K562 (cell line): Measurements from ENCODE around the gene MCU. TPM values are rescaled to one million over a fixed set of nuclear protein-coding genes. Genes with fewer than 3 reads are reported as not detected.

ENCODE experiments used
- ATAC-seq: fragments of 200-7000 bp; cut with Tn5 transposase; 3 replicates; pipeline ENCODE4 v1.9.1; 2020; ENCODE audit warnings: moderate library complexity
- BruUV-seq: library from RNA; stranded (reverse); fragments of 400-500 nt; replicated peaks from 2 replicates; lab custom pipeline; 2021; lab: Mats Ljungman, UMichigan
- CTCF ChIA-PET: fragments of 300-600 bp; formaldehyde crosslinking; extraction: SDS; loops from one replicate; lab custom pipeline; 2021; ENCODE audit warnings: low intra/inter-chr PET ratio; lab: Yijun Ruan, JAX
- POLR2A ChIA-PET: fragments of 300-600, 350-650 bp; sonication (Branson Sonifier 250); formaldehyde crosslinking; extraction: SDS; loops from one replicate; lab custom pipeline; 2021; ENCODE audit warnings: antibody characterized with exemption, inconsistent platforms; lab: Yijun Ruan, JAX
- DNase-seq, 4 experiments: peaks; one replicate each; pipeline versions ENCODE4 v3.0.0 to v3.0.0-alpha.2; 2011 to 2018; ENCODE audit warnings: low spot score in 3 of 4, mixed read lengths in 3 of 4; ENCODE audit errors: extremely low read depth in 1 of 4
- FAIRE-seq: peaks from 2 replicates; lab custom pipeline; 2011; peaks lifted over from hg19 to GRCh38; lab: Jason Lieb, UNC
- H2AFZ ChIP-seq: 2 replicates; pipeline ENCODE4 v1.6.0; 2011; ENCODE audit warnings: low read depth, low read length, control low read depth, inconsistent platforms
- H3K27ac ChIP-seq: fragments of 200-600 bp; 3 replicates; pipeline ENCODE4 v1.8.0; 2011; ENCODE audit warnings: low read depth, mild to moderate bottlenecking, control low read depth, inconsistent platforms, low read length, moderate library complexity, mixed read lengths; ENCODE audit errors: extremely low read depth
- H3K27me3 ChIP-seq, 2 experiments: fragments of 300-600 bp in 1 of 2; 2 replicates in 1 of 2; 3 replicates in 1 of 2; pipeline versions ENCODE4 v1.6.0 to v1.8.0; 2011; ENCODE audit warnings: inconsistent platforms in 2 of 2, low read length in 2 of 2, mild to moderate bottlenecking in 1 of 2, mixed read lengths in 1 of 2, moderate library complexity in 1 of 2; ENCODE audit not compliant: control insufficient read depth in 2 of 2, insufficient read depth in 2 of 2
- H3K36me3 ChIP-seq: fragments of 300-600 bp; 3 replicates; pipeline ENCODE4 v1.8.0; 2011; ENCODE audit warnings: mild to moderate bottlenecking, low read length, inconsistent platforms; ENCODE audit not compliant: control insufficient read depth, insufficient read depth
- H3K4me1 ChIP-seq, 2 experiments: fragments of 200-600 bp in 1 of 2; replicated peaks in 1 of 2; 2 replicates in 1 of 2; 3 replicates in 1 of 2; pipeline versions ENCODE4 v1.5.1 to v1.8.0; 2011; ENCODE audit warnings: inconsistent platforms in 2 of 2, low read length in 2 of 2, mild to moderate bottlenecking in 1 of 2, mixed read lengths in 1 of 2, moderate library complexity in 1 of 2; ENCODE audit not compliant: control insufficient read depth in 2 of 2, insufficient read depth in 2 of 2
- H3K4me2 ChIP-seq: 2 replicates; pipeline ENCODE4 v1.6.1; 2011; ENCODE audit warnings: low read length, control low read depth, inconsistent platforms, mixed read lengths; ENCODE audit not compliant: insufficient read depth
- H3K4me3 ChIP-seq: fragments of 200-600 bp; sonication (generic), shearing (Covaris generic); 2 replicates; pipeline ENCODE4 v1.5.1; 2016; ENCODE audit warnings: control low read depth, inconsistent platforms
- H3K79me2 ChIP-seq: fragments of 200-600 bp; 3 replicates; pipeline ENCODE4 v1.8.0; 2011; ENCODE audit warnings: low read length, inconsistent platforms; ENCODE audit not compliant: control insufficient read depth, insufficient read depth
- H3K9ac ChIP-seq, 2 experiments: 2 replicates each; pipeline versions ENCODE4 v1.6.0 to v1.6.1; 2011; ENCODE audit warnings: low read depth in 2 of 2, low read length in 2 of 2, control low read depth in 1 of 2, inconsistent platforms in 1 of 2, mild to moderate bottlenecking in 1 of 2, mixed read lengths in 1 of 2; ENCODE audit not compliant: insufficient read depth in 1 of 2
- H3K9me1 ChIP-seq: one replicate; pipeline ENCODE4 v1.6.0; 2011; ENCODE audit warnings: inconsistent platforms, mild to moderate bottlenecking, low read length, moderate library complexity; ENCODE audit not compliant: control insufficient read depth, insufficient read depth
- H3K9me3 ChIP-seq: replicated peaks from 2 replicates; pipeline ENCODE4 v1.5.1; 2011; ENCODE audit warnings: low read depth, low read length, inconsistent platforms; ENCODE audit not compliant: control insufficient read depth, insufficient read depth
- H4K20me1 ChIP-seq: replicated peaks from 2 replicates; pipeline ENCODE4 v1.6.1; 2011; ENCODE audit warnings: low read length, inconsistent platforms, mixed read lengths; ENCODE audit not compliant: control insufficient read depth, insufficient read depth
- CHD4 ChIP-seq: fragments of 200-600 bp; sonication (generic); IDR thresholded peaks from 3 replicates; pipeline ENCODE4 v1.6.1; 2012; ENCODE audit warnings: low read depth, mild to moderate bottlenecking, mixed read lengths, low read length, inconsistent platforms; ENCODE audit not compliant: insufficient read depth, insufficient replicate concordance, poor library complexity, severe bottlenecking
- EP400 ChIP-seq: fragments of 450-650 bp; IDR thresholded peaks from 2 replicates; pipeline ENCODE4 v1.6.1; 2017; ENCODE audit warnings: antibody characterized with exemption, mild to moderate bottlenecking, moderate library complexity
- ETS2 ChIP-seq: IDR thresholded peaks from 2 replicates; pipeline ENCODE4 v1.6.1; 2016; ENCODE audit warnings: borderline replicate concordance, missing genetic modification characterization, mild to moderate bottlenecking, moderate library complexity, missing compliant biosample characterization; ENCODE audit not compliant: poor library complexity, severe bottlenecking
- HDAC3 ChIP-seq: fragments of 450-650 bp; IDR thresholded peaks from 2 replicates; pipeline ENCODE4 v1.6.1; 2018; ENCODE audit warnings: borderline replicate concordance, mild to moderate bottlenecking, moderate library complexity; ENCODE audit not compliant: partially characterized antibody
- IRF9 ChIP-seq: fragments of 450-650 bp; IDR thresholded peaks from 2 replicates; pipeline ENCODE4 v1.6.1; 2016; ENCODE audit warnings: missing biosample characterization, missing genetic modification characterization
- L3MBTL2 ChIP-seq: fragments of 450-650 bp; IDR thresholded peaks from 2 replicates; pipeline ENCODE4 v1.6.1; 2016; ENCODE audit warnings: mild to moderate bottlenecking, moderate library complexity
- MYNN ChIP-seq, 2 experiments: sonication (generic); formaldehyde crosslinking in 1 of 2; IDR thresholded peaks; 2 replicates each; pipeline versions ENCODE4 v1.5.0 to v1.6.1; 2016 to 2020; ENCODE audit warnings: antibody characterized with exemption in 1 of 2, missing genetic modification reagents in 1 of 2
- NFATC3 ChIP-seq: fragments of 450-650 bp; IDR thresholded peaks from 2 replicates; pipeline ENCODE4 v1.6.1; 2017; ENCODE audit warnings: mild to moderate bottlenecking
- POLR2A ChIP-seq: fragments of 450-650 bp; conservative IDR thresholded peaks from 2 replicates; pipeline ENCODE4 v1.6.1; 2016
- POU5F1 ChIP-seq: fragments of 150-350 bp; IDR thresholded peaks from 2 replicates; pipeline ENCODE4 v1.6.1; 2014; ENCODE audit warnings: borderline replicate concordance, low read length, low read depth, mild to moderate bottlenecking; ENCODE audit not compliant: partially characterized antibody
- SMAD3 ChIP-seq: fragments of 450-650 bp; formaldehyde crosslinking; conservative IDR thresholded peaks from 2 replicates; pipeline ENCODE4 v1.4.0; 2020; ENCODE audit warnings: mild to moderate bottlenecking
- TAF1 ChIP-seq: IDR thresholded peaks from 2 replicates; pipeline ENCODE4 v1.6.1; 2011; ENCODE audit warnings: mild to moderate bottlenecking, low read length, moderate library complexity; ENCODE audit not compliant: insufficient read depth, control insufficient read depth, severe bottlenecking; ENCODE audit errors: extremely low read depth
- U2AF2 ChIP-seq: fragments of 200-400 bp; formaldehyde crosslinking; optimal IDR thresholded peaks from 2 replicates; pipeline ENCODE3; 2017; ENCODE audit warnings: low read depth, mild to moderate bottlenecking, low read length
- ZBTB12 ChIP-seq: fragments of 250-450 bp; sonication (Bioruptor Pico); IDR thresholded peaks from 2 replicates; pipeline ENCODE4 v1.4.0; 2020
- ZNF165 ChIP-seq: fragments of 250-450 bp; sonication (Bioruptor Pico); IDR thresholded peaks from 2 replicates; pipeline ENCODE4 v1.4.0; 2020; ENCODE audit warnings: borderline replicate concordance
- ZNF584 ChIP-seq: fragments of 200-800 bp; sonication (Bioruptor generic); IDR thresholded peaks from 2 replicates; pipeline ENCODE4 v1.6.1; 2016; ENCODE audit warnings: low read depth, mild to moderate bottlenecking, missing genetic modification characterization, missing compliant biosample characterization
- WGBS: fragments of 100-300 bp; shearing (Covaris generic); methylation state at CpG from one replicate; pipeline ENCODE4 v1.1.6; 2016; ENCODE audit warnings: low coverage, mixed read lengths; ENCODE audit not compliant: insufficient coverage; ENCODE audit errors: missing lambda C conversion rate; 5-methylcytosine and 5-hydroxymethylcytosine counted together
- in situ Hi-C: fragments of 300-500 bp; cut with MboI; formaldehyde crosslinking; loops from 4 replicates; pipeline ENCODE4 v1.15.0; 2018; ENCODE audit warnings: inconsistent platforms, mixed read lengths
- intact Hi-C: fragments of 100-400 bp; cut with micrococcal nuclease; formaldehyde crosslinking; loops from 2 replicates; pipeline ENCODE4 v1.14.2; 2022
- polyA plus RNA-seq, 8 experiments: library from polyadenylated mRNA; depleted of rRNA in 4 of 8; stranded (reverse) in 5 of 8; unstranded in 3 of 8; fragments of >200 nt; fragmentation: Nextera tagmentation in 2 of 8; fragmentation: Illumina TruSeq in 1 of 8; extraction: Ambion mirVana in 2 of 8; extraction: Trizol in 1 of 8; gene quantifications; 2 replicates each; pipeline versions ENCODE4 v1.2.1 to v1.2.3, GENCODE V29; 2011 to 2014; ENCODE audit warnings: inconsistent platforms in 1 of 8, missing spikeins in 1 of 8
- total RNA-seq, 7 experiments: library from RNA; depleted of rRNA in 6 of 7; stranded (reverse); fragments of >200 nt in 6 of 7; fragmentation: Illumina TruSeq in 2 of 7; extraction: Trizol in 2 of 7; gene quantifications; 2 replicates each; pipeline versions ENCODE4 v1.2.1 to v1.2.3, GENCODE V29; 2011 to 2021; ENCODE audit warnings: low replicate concordance in 1 of 7
- TF ChIP-seq, protein P1 (sequence below), 3 experiments: fragments of 200-800 bp in 1 of 3; sonication (Bioruptor generic) in 1 of 3; sonication (generic) in 1 of 3; formaldehyde crosslinking in 1 of 3; IDR thresholded peaks; 2 replicates each; pipeline versions ENCODE4 v1.6.1 to v1.8.0; 2016 to 2022; ENCODE audit warnings: mild to moderate bottlenecking in 2 of 3, missing compliant biosample characterization in 2 of 3, missing genetic modification characterization in 2 of 3, missing genetic modification reagents in 1 of 3
- TF ChIP-seq, protein P2 (sequence below): fragments of 450-650 bp; formaldehyde crosslinking; IDR thresholded peaks from 2 replicates; pipeline ENCODE4 v1.4.0; 2020; ENCODE audit warnings: mild to moderate bottlenecking, moderate library complexity

Gene MCU
- total and polyA plus RNA-seq, 9 of the 15 experiments (the other 6 are each of a cell fraction or from before 2014, with no cell fraction given) = 8.2 to 88.8 (median 21.3) TPM

- no peak for ATAC-seq
- no peaks in the 10 kb centered on the region for H3K9me3 ChIP-seq
- no peak for FAIRE-seq
- H2AFZ ChIP-seq = no peak overlapping the region
- no peak overlapping the region for H3K9ac ChIP-seq
- H4K20me1 ChIP-seq = 0 out of 2 replicates have a peak, but pooled peaks cover 3% of the 10 kb centered on the region
- 81% methylated on average over 1 of the region's 1 CpG for WGBS
- ChIA-PET POLR2A (interaction anchor here (0.6 to 1.4 kb wide), 4 partner anchors 10 to 51 kb away, joined by 3 to 5 read pairs (median 4); no protein-coding TSS in a partner anchor), CTCF (interaction anchor here (1.2 kb wide), 1 partner anchor 10 kb away, joined by 3 read pairs; no protein-coding TSS in a partner anchor)
- no peak overlapping the region for H3K4me2 ChIP-seq
- in situ Hi-C loops (no loop called here), intact Hi-C loops (no loop called here)
- H3K9me1 ChIP-seq = no peaks in the 10 kb centered on the region
- no peak overlapping the region for H3K27ac ChIP-seq
- no peak overlapping the region for H3K4me3 ChIP-seq
- no TSS peak for BruUV-seq
- H3K79me2 ChIP-seq = no peaks in the 10 kb centered on the region
- DNase-seq = no peak
- H3K36me3 ChIP-seq = no peaks in the 10 kb centered on the region
- no peaks in the 10 kb centered on the region; a peak in 2 of 5 replicates for H3K4me1 ChIP-seq
- H3K27me3 ChIP-seq = no peaks in the 10 kb centered on the region
- TF ChIP-seq U2AF2 (no peak), CHD4 (no peak), MYNN (IDR thresholded peaks at IDR 0.05) (no peak), MYNN (CRISPR knock-in tag; IDR thresholded peaks at IDR 0.05) (no peak), IRF9 (no peak), ZBTB12 (CRISPR knock-in tag) (no peak), ETS2 (no peak), EP400 (no peak), L3MBTL2 (no peak), TAF1 (no peak), POLR2A (no peak), HDAC3 (no peak), NFATC3 (no peak), POU5F1 (no peak), ZNF584 (CRISPR knock-in tag) (no peak), ZNF165 (CRISPR knock-in tag) (no peak), SMAD3 (CRISPR knock-in tag) (no peak)
- TF ChIP-seq, protein P1, sequence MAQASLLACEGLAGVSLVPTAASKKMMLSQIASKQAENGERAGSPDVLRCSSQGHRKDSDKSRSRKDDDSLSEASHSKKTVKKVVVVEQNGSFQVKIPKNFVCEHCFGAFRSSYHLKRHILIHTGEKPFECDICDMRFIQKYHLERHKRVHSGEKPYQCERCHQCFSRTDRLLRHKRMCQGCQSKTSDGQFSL (CRISPR knock-in tag; IDR thresholded peaks at IDR 0.05) = no peak
- TF ChIP-seq, protein P1 (tag; IDR thresholded peaks at IDR 0.05) = no peak
- TF ChIP-seq, protein P2, sequence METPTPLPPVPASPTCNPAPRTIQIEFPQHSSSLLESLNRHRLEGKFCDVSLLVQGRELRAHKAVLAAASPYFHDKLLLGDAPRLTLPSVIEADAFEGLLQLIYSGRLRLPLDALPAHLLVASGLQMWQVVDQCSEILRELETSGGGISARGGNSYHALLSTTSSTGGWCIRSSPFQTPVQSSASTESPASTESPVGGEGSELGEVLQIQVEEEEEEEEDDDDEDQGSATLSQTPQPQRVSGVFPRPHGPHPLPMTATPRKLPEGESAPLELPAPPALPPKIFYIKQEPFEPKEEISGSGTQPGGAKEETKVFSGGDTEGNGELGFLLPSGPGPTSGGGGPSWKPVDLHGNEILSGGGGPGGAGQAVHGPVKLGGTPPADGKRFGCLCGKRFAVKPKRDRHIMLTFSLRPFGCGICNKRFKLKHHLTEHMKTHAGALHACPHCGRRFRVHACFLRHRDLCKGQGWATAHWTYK (CRISPR knock-in tag) = no peak
These were observed 120.4 kb downstream of the MCU start for GRCh38 chr10:72812415-72812752.
